AG04449 (cell line): ENCODE results near the gene GRID2.
"Not testable (repeated sequence)": the region's sequence is repeated elsewhere in the genome, so short reads cannot be mapped to it uniquely, and the experiment has no call there.

Experiments
- CTCF ChIA-PET: fragments of 350-600 bp; formaldehyde crosslinking; extraction: SDS; loops from one replicate; lab custom pipeline; 2021; ENCODE audit warnings: antibody characterized with exemption; lab: Yijun Ruan, JAX
- POLR2A ChIA-PET: fragments of 400-600, 350-600 bp; formaldehyde crosslinking; extraction: SDS; loops from one replicate; lab custom pipeline; 2020; ENCODE audit warnings: antibody characterized with exemption, inconsistent platforms; lab: Yijun Ruan, JAX
- DNase-seq: peaks from one replicate; pipeline ENCODE4 v3.0.0-alpha.2; 2010; ENCODE audit warnings: low read depth, low spot score
- H3K4me3 ChIP-seq: 2 replicates; pipeline ENCODE4 v1.5.1; 2011; ENCODE audit warnings: low read depth, mild to moderate bottlenecking, control low read depth, low read length
- TF ChIP-seq, protein P1 (sequence below): IDR thresholded peaks from one replicate; pipeline ENCODE4 v1.5.1; 2011; ENCODE audit warnings: mild to moderate bottlenecking, moderate library complexity, low read length, control low read depth, inconsistent platforms; ENCODE audit not compliant: insufficient read depth; ENCODE audit errors: missing control alignments

GRID2 gene

DNA sequence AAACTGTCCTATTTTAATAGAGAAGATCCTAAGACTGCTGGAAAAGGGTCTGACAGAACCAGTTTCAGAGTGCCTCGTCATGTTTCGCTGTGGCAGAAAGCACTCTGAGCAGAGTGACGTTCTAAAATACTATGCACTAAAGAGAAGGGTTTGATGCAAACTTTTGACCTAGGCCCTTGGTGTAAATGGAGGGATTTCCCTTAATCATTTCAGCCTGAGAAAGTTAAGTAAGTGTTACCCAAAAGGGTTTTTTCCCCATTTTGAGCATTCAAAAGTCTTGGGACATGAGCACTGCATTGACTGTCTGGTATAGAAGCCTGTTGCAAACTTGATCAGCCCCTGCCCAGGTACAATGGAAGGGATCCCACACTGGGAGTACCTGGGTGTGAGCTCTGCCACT is 1367.3 kb downstream of the GRID2 start:
- CTCF ChIA-PET: no interaction called here
- TF ChIP-seq, protein P1, sequence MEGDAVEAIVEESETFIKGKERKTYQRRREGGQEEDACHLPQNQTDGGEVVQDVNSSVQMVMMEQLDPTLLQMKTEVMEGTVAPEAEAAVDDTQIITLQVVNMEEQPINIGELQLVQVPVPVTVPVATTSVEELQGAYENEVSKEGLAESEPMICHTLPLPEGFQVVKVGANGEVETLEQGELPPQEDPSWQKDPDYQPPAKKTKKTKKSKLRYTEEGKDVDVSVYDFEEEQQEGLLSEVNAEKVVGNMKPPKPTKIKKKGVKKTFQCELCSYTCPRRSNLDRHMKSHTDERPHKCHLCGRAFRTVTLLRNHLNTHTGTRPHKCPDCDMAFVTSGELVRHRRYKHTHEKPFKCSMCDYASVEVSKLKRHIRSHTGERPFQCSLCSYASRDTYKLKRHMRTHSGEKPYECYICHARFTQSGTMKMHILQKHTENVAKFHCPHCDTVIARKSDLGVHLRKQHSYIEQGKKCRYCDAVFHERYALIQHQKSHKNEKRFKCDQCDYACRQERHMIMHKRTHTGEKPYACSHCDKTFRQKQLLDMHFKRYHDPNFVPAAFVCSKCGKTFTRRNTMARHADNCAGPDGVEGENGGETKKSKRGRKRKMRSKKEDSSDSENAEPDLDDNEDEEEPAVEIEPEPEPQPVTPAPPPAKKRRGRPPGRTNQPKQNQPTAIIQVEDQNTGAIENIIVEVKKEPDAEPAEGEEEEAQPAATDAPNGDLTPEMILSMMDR: no peak
- POLR2A ChIA-PET: no interaction called here
- H3K4me3 ChIP-seq: no peak overlapping the region
- no peak for DNase-seq

DNA sequence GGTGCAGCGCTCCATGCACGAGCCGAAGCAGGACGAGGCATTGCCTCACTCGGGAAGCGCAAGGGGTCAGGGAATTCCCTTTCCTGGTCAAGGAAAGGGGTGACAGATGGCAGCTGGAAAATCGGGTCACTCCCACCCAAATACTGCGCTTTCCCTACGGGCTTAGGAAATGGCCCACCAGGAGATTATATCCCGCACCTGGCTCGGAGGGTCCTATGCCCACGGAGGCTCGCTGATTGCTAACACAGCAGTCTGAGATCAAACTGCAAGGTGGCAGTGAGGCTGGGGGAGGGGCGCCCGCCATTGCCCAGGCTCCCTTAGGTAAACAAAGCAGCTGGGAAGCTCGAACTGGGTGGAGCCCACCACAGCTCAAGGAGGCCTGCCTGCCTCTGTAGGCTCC is 1373.2 kb downstream of the GRID2 start:
- H3K4me3 ChIP-seq, DNase-seq: not testable (repeated sequence)

DNA sequence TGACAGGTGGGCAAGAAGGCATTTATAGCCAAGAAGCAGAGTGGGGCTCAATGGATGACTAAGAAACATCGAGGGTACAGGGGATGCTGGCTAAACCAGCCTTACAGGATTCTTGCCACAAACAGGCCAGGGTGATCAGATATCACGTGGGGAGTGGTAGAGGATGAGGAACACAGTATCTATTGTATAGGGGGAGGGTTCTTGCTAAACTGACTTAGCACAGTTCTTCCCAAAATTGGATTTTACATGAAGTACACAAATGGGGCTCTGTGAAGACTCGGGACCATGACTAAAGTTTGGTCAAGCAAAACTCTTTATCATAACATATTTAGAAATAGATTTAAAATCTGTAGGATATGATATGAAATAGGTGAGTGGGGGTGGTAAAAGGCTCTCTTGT is 1380.8 kb downstream of the GRID2 start:
- POLR2A ChIA-PET: no interaction called here
- CTCF ChIA-PET: no interaction called here
- TF ChIP-seq, protein P1: no peak
- H3K4me3 ChIP-seq: no peak overlapping the region
- DNase-seq: no peak

More for the DNA sequence above, 1373.2 kb downstream of the GRID2 start:
- POLR2A ChIA-PET, CTCF ChIA-PET: not testable (repeated sequence)

DNA sequence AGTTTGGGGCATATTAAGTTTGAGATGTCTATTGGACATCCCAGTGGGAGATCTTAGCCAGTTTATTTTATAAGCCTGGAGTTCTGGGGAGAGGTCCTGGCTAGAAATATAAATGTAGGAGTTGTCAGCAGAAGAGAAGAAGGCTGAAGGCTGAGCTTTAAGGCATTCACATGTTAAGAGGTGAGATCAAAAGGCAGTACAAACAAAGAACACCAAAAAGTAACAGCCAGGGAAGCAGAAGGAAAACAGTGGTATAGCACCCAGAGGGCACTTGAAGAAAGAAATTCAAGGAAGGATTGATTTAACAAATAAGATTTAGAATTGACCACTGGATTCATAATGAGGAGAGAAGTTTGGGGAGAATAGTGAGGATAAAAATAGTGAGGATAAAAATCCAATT is 1383.5 kb downstream of the GRID2 start:
- no peak for DNase-seq
- ChIA-PET POLR2A (no interaction called here), CTCF (no interaction called here)
- TF ChIP-seq, protein P1: no peak
- H3K4me3 ChIP-seq: no peak overlapping the region

DNA sequence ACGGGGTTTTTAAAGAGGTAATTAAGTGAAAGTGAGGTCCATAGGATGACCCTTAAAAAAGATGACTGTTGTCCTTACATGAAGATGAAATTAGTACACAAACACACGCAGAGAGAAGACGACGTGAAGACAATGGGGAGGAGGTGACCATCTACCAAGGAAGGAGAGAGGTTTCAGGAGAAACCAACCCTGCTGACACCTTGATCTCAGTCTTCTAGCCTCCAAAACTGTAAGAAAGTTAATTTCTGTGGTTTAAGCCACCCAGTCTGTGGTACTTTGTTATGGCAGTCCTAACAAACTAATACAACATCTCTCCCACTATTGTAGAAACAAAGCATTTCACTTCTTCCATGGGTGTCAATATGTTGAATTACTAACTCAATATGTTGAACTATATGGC is 1385.2 kb downstream of the GRID2 start:
- H3K4me3 ChIP-seq: no peak overlapping the region
- ChIA-PET CTCF (no interaction called here), POLR2A (no interaction called here)
- no peak for DNase-seq
- TF ChIP-seq, protein P1: no peak

DNA sequence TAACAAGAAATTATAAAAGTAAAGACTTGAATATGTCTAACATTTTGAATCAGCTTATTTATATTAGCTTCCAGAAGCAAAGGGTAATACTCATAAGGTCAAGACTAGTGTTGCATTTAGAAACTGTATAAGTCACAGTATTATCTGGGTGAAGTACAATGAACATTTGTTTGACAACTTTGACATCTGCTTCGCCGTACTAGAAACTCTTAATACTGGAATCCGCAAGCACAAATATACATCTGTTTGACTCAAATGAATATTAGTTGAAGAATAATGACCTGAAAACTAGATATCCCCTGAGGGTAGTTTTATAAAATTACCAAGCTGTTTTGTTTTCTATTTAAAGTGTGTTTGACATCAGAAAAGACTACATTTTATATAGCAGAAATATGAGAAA is 1389.4 kb downstream of the GRID2 start:
- H3K4me3 ChIP-seq: no peak overlapping the region
- TF ChIP-seq, protein P1: no peak
- CTCF ChIA-PET: no interaction called here
- POLR2A ChIA-PET: no interaction called here
- no peak for DNase-seq

DNA sequence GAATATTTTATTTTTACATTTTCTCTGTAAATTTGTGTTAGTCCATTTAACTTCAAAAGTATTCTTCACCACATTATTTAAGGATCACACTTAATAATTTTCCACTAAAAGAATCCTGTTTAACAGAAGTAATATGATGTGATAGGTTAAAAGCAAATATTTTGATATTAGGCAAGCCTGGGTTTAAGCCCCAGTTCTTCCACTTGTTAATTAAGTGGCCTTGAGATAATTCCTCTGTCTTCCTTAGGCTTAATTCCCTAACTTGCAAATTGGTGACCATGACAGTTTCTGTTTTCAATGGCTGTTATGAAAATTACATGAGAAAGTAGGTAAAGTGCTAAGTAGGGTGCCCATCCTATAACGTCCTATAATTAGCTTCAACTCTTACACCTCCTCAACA is 1394.9 kb downstream of the GRID2 start:
- POLR2A ChIA-PET: no interaction called here
- DNase-seq: no peak
- TF ChIP-seq, protein P1: no peak
- CTCF ChIA-PET: no interaction called here
- H3K4me3 ChIP-seq: no peak overlapping the region
